Body of pancreas (tissue), 4 donors: ENCODE data around the gene AGK.

Source experiments
- CTCF ChIP-seq, 7 experiments: fragments of 450-650 bp in 4 of 7; fragments of 200-600 bp in 3 of 7; sonication (generic) in 3 of 7; IDR thresholded peaks; one replicate each; pipeline ENCODE4 v1.5.1; 2016 to 2019; ENCODE audit warnings: antibody characterized with exemption in 7 of 7
- POLR2A ChIP-seq, 3 donors: fragments of 450-650 bp; IDR thresholded peaks; one replicate each; pipeline ENCODE4 v1.6.1; 2016; ENCODE audit warnings: antibody characterized with exemption in 3 of 3, mild to moderate bottlenecking in 2 of 3

DNA sequence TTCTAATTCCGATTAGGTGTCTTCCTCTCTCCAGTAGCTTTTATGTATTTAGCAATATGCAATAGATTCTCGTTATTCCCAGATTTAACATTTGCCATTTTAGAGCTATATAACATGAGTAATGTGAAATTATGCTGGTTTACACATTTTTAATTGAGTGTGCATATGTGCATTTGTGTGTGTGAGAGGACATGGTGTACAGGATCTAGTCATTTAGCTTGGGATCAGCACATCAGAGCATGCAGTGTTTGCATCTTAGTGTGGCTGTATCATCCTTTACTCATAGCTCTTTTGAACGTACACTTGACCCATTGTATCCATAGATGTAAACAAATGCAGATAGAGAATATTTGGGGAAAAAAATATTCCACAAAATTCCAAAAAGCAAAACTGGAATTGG, 84.8 kb downstream of the AGK start:
- TF ChIP-seq CTCF (IDR thresholded peaks at IDR 0.05) (no peak), POLR2A (IDR thresholded peaks at IDR 0.05) (no peak)
